A673 (cell line): ENCODE results near the gene FAM131B.

ENCODE experiments used
- CTCF ChIP-seq: fragments of 300-800, 200-600 bp; sonication (generic); conservative IDR thresholded peaks from 2 replicates; pipeline ENCODE4 v1.5.1; 2017; ENCODE audit warnings: low read depth, mild to moderate bottlenecking, antibody characterized with exemption, low read length, moderate library complexity, mixed read lengths
- EZH2 ChIP-seq: fragments of 200-600 bp; sonication (generic); IDR thresholded peaks from 2 replicates; pipeline ENCODE4 v1.6.1; 2017; ENCODE audit warnings: borderline replicate concordance, low read depth, mild to moderate bottlenecking, mixed read lengths, antibody characterized with exemption, low read length; ENCODE audit not compliant: poor library complexity, severe bottlenecking

- TF ChIP-seq CTCF (no peak), EZH2 (no peak)
Measured at GRCh38 chr7:143396182-143396581, 33.7 kb upstream of the FAM131B start.
